Measurements from ENCODE around the gene ATXN7L1. TPM values are rescaled to one million over a fixed set of nuclear protein-coding genes. Genes with fewer than 3 reads are reported as not detected.
A peak's percentile ranks its signal among the peaks of the same experiment; 100 is the strongest.

The ATXN7L1 gene
- total and polyA plus RNA-seq, 8 donors = 13.0 to 15.5 (median 13.8) TPM

- TF ChIP-seq CTCF (IDR thresholded peaks at IDR 0.05) = no peak
- H3K4me3 ChIP-seq = no peak overlapping the region
- no peak for ATAC-seq
- H3K27me3 ChIP-seq = no peaks in the 10 kb centered on the region
- H3K4me1 ChIP-seq = peaks cover 8 to 16% of the 10 kb centered on the region in 2 donors
- intact Hi-C loops (cut with DNase I) = no loop called here
- no peaks in the 10 kb centered on the region for H3K36me3 ChIP-seq
- peak overlapping the region in 1 of 2 donors; percentile 20 for H3K27ac ChIP-seq
- no peaks in the 10 kb centered on the region for H3K9me3 ChIP-seq
- no peak for DNase-seq
These were observed 45.1 kb downstream of the ATXN7L1 start for GRCh38 chr7:105831302-105831620.

- H3K27ac ChIP-seq = peak overlapping the region; percentile 38 to 56
- no peak for TF ChIP-seq CTCF (IDR thresholded peaks at IDR 0.05)
- peak; percentile 73 for ATAC-seq
These were observed 45.7 kb downstream of the ATXN7L1 start for GRCh38 chr7:105830405-105831301.

GRCh38 chr7:105829681-105830322 lies 46.6 kb downstream of the ATXN7L1 start:
- H3K4me3 ChIP-seq = no peak overlapping the region
- H3K27ac ChIP-seq = peak overlapping the region; percentile 38 to 56
- H3K36me3 ChIP-seq = no peaks in the 10 kb centered on the region
- H3K27me3 ChIP-seq = no peaks in the 10 kb centered on the region
- intact Hi-C loops (cut with DNase I) = no loop called here
- no peak for DNase-seq
- H3K4me1 ChIP-seq = peaks cover 8 to 16% of the 10 kb centered on the region in 2 donors
- no peaks in the 10 kb centered on the region for H3K9me3 ChIP-seq
- no peak for TF ChIP-seq CTCF (IDR thresholded peaks at IDR 0.05)
- ATAC-seq = peak; percentile 29

More at GRCh38 chr7:105830405-105831301, 45.7 kb downstream of the ATXN7L1 start:
- H3K4me1 ChIP-seq = peaks cover 8 to 16% of the 10 kb centered on the region in 2 donors
- no peak overlapping the region for H3K4me3 ChIP-seq
- intact Hi-C loops (cut with DNase I) = no loop called here
- no peaks in the 10 kb centered on the region for H3K27me3 ChIP-seq
- DNase-seq = no peak
- no peaks in the 10 kb centered on the region for H3K36me3 ChIP-seq
- no peaks in the 10 kb centered on the region for H3K9me3 ChIP-seq

DNA sequence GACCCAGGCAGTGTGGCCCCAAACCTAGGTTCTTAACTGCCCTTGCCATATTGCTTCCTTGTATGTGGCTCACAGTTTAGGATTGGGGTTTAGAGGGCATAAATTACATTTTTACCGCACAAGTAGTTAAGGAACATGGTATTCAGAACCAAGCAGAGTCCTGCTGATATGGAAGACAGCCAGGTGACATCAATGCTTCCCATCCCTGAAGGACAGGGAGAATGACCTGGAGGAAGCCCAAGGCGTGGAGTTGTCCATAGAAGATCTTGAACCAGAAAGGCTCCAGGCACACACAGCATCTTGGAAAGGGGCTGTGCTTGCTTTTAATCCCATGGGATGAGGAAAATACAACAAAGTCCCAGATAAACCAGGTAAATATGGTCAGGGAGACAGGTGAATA lies 48.3 kb downstream of the ATXN7L1 start:
- intact Hi-C loops (cut with DNase I) = no loop called here
- ATAC-seq (no peak), DNase-seq (no peak)
- Histone ChIP-seq H3K27ac (no peak overlapping the region), H3K27me3 (no peaks in the 10 kb centered on the region), H3K4me3 (no peak overlapping the region), H3K36me3 (no peaks in the 10 kb centered on the region), H3K9me3 (no peaks in the 10 kb centered on the region), H3K4me1 (peaks cover 8 to 16% of the 10 kb centered on the region in 2 donors)
- no peak for TF ChIP-seq CTCF (IDR thresholded peaks at IDR 0.05)

DNA sequence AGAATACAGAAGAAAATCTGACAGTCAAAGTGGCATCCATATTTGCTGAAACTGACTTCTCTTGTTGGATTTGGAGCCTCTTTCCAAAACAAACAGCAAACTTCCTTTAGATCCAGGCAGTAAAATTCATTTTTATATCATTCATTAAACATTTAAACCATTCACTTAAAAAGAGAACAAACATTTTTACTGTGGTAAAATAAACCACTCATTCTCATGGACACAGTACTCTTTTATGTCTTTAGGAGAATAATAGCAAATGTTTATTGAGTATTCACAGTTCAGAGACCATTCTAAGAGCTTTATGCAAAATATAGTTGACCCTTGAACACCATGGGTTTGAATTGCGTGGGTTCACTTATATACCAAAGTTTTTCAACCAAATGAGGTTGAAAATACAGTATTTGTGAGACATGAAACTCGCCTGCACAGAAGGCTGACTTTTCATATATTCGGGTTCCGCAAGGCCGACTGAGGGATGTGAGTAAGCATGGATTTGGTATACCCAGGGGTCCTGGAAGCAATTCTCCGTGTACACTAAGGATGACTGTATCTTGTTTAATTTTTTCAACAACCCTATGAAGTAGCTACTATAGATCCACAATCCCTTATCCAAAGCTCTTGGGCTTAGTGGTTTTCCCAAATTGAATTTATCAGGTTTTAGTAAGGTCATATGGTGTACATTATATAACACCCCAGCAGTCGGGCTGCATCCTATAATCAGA lies 49.1 kb downstream of the ATXN7L1 start:
- H3K9me3 ChIP-seq = no peaks in the 10 kb centered on the region
- TF ChIP-seq CTCF (IDR thresholded peaks at IDR 0.05) = no peak
- no peaks in the 10 kb centered on the region for H3K27me3 ChIP-seq
- no peaks in the 10 kb centered on the region for H3K36me3 ChIP-seq
- no peak overlapping the region for H3K4me3 ChIP-seq
- ATAC-seq (no peak), DNase-seq (no peak)
- H3K27ac ChIP-seq = no peak overlapping the region
- intact Hi-C loops (cut with DNase I) = no loop called here
- peaks cover 8 to 16% of the 10 kb centered on the region in 2 donors for H3K4me1 ChIP-seq

Measured in left lung (tissue), 10 donors.